HG03521 (cell line): ENCODE data around the gene MFSD2A.
"Not testable (repeated sequence)": the region's sequence is repeated elsewhere in the genome, so short reads cannot be mapped to it uniquely, and the experiment has no call there.

Experiments
- ATAC-seq: cut with Tn5 transposase; IDR thresholded peaks from one replicate; pipeline ENCODE4 v1.9.1; 2021; ENCODE audit warnings: mild to moderate bottlenecking, moderate library complexity; ENCODE audit not compliant: unreplicated experiment

Gene MFSD2A

GRCh38 chr1:39940253-39940652 lies 14.7 kb upstream of the MFSD2A start:
- no peak for ATAC-seq

GRCh38 chr1:39940980-39941871 lies 13.7 kb upstream of the MFSD2A start:
- no peak for ATAC-seq

- ATAC-seq: no peak
Measured at GRCh38 chr1:39943471-39944290, 11.3 kb upstream of the MFSD2A start.

GRCh38 chr1:39944410-39945112 lies 10.4 kb upstream of the MFSD2A start:
- no peak for ATAC-seq

DNA sequence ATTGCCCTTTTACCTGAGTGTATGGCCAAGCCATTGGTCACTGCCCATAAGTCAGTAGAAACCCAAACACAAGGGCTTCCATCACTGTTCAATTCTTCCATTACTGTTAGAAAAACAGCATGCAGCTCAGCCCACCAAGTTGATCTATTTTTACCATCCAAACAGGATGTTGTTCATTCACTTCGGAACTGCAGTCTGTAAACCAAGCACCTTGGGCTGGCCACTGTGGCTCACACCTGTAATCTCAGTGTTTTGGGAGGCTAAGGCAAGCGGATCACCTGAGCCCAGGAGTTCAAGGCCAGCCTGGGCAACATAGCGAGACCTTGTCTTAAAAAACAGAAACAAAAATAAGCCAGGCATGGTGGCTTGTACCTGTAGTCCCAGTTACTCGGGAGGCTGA lies 8.7 kb upstream of the MFSD2A start:
- no peak for ATAC-seq

GRCh38 chr1:39947260-39947659 lies 7.7 kb upstream of the MFSD2A start:
- no peak for ATAC-seq

DNA sequence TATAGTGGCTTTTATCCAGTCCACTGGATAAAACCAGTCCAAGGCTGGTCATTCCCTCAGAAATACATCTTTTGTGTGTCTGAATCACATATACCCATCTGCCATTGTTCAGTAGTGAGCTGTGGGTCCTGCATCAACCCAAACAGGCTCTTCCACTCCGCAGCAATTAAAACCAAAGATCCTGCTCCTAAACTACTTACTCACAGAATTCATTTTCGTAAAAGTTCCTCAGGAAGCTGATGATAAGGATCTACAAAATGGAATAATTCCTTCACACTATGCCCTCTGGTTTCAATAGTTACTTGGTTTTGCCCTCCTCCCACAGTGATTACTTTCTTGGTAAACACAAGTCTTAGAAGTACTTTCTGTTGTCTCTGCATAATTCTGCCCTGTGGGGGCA lies 5.1 kb upstream of the MFSD2A start:
- ATAC-seq: no peak

GRCh38 chr1:39951926-39952325 lies 3.0 kb upstream of the MFSD2A start:
- no peak for ATAC-seq

DNA sequence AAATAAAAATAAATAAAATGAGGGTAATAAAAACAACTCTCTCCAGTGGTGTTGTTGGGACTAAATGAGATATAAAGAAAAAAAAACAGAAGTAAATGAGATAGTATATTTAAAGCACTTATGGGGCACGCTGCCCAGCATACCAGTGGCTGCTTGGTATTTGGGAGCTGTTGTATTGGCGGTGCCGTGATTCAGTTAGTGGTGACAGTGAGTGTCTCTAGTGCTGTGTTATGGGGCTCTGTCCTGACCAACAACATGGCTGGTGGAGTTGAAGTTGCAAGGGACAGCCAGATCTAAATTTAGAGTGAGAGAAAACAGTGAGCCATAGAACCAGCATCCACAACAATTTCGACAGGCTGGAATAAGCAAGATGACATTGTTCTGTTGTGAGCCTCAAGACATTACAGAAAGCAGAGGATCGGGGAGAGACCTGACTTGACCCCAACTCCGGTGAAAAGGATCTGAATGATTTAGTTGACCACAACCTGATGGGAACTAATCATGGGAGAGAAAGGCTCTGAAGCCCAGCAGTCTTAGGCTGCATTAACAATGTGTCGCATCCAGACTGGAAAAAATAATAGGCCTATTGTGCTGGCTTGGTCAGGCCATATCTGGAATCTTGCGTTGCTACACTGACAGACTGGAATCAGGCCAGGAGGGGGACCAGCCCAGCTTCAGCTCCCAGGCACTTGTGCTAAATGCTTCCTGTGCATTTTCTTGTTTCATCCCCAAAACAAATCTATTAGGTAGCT lies 2.4 kb upstream of the MFSD2A start:
- ATAC-seq: no peak

DNA sequence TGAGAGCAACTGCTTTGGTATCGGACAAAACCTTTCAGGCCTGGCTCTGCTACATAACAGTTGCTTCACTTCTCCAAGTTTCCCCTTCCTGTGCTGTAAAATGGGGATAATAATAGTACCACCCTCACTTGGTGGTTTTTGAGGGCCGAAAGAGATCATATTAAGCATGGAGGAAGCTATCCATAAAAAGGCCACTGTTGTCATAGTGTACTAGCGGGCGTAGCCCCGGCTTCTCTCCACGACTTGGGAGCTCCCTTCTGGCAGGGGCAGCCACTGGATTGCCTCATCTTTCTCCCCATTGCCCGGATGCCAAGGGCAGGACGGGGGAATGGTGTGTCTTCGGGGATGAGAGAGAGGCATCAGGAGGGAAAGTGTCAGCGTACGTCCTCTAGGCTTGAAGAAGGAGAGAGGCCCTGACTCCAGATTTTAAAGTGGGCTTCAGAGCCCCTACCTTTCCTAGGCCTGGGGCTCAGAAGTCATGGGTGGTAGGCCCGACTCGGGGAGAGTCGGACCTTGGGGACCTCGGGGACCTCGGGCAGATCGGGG lies 548 bp upstream of the MFSD2A start:
- no peak for ATAC-seq

- ATAC-seq: peak; percentile 15
Measured at GRCh38 chr1:39955547-39956539, 898 bp downstream of the MFSD2A start.

DNA sequence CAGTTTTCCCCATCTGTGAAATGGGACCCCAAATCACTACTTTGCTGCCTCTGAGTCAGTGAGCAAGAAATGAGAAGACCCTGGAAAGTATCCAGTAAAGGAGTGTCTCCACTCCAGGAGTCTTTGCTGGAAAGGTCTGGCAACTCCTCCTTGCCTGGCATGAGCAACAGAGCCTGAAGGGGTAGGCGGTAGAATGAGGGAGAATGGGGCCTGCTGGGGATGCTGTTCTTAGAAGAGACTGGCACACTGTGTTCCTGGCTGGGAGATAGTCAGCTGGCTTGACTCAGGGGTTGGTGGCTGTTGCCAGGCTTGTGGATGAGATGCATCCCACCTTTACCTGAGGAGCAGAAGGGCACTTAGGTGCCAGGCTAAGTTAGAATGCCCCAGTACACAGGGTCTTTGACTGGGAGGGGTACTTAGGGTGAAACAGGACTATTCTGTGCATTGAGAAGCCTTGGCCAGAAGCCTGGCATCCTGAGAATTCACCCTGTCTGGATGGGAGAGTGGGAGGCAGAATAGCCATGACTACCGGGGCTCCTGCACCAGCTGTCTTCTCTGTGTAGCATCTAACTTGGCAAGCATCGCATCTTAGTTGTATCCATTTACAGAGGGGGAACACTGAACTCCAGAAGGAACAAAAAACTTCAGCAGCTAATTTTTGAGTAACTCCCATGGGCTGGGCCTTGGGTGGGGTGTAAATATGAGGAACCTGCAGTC lies 2.5 kb downstream of the MFSD2A start:
- ATAC-seq: no peak

DNA sequence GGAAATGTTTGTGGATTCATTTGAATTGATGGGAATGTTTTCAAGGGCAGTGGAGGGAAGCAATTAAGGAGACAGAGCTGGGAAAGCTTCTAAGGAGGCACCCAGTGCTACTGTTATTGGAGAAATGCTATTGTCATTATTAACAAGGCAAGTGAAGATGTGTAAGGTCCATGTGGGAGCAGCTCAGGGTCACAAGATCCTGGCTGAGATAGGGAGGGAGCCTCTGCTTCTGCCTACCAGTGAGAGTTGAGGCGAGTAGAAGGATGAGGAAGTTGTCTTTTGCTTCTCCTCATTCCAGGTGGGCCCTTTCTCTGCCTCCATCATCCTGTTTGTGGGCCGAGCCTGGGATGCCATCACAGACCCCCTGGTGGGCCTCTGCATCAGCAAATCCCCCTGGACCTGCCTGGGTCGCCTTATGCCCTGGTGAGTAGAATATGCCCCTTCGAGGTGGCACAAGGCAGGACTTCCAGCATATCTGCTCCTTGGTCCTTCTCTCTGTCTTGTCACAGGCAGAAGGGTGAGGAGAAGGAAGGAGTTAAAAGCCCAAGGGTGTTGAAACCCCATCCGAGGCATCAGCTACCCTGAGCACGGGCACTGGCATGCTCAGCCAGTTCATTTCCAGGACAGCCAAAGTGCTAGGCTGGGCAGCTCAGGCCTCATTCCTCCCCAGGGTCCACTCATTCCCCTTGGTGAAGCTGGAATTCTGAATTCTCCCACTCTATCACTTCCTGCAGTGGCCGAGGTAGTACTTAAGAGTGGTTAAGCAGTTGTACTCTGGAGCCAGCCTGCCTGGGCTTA lies 3.7 kb downstream of the MFSD2A start:
- no peak for ATAC-seq

GRCh38 chr1:39959651-39960333 lies 4.8 kb downstream of the MFSD2A start:
- ATAC-seq: no peak

DNA sequence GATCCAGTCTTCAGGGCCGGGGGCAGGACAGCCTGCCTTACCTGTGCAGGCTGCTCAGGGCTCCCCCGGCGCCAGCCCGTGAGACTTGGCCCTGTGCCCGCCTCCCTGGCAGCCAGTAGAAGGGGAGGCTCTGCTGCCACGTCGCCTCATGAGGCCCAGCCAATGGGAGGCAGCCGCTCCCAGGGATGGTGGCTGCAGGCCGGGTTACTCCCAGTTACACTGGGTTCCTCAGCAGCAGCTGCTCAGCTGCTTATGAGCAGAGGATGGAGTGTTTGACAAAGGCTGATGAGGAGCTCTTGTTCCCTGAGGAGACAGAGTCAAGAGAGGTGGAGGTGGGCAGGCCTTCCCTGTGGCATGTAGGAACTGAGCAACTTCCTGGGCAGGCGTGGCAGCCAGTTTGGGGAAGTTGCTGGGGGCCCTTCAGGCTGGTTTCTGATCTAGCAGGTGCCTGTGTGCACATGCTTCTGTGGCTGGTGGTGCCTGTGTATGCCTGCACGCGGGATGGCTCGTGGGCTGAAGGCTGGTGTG lies 5.5 kb downstream of the MFSD2A start:
- ATAC-seq: no peak

DNA sequence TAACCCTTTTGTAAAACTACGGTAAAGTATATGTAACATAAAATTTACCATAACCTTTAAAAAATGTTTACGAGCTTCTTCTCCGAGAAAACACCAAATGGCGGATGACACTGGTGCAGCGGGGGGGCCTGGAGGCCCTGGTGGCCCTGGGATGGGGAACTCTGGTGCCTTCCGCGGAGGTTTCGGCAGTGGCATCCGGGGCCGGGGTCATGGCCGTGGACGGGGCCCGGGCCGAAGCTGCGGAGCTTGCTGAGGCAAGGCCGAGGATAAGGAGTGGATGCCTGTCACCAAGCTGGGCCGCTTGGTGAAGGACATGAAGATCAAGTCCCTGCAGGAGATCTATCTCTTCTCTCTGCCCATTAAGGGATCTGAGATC lies 7.5 kb downstream of the MFSD2A start:
- ATAC-seq: no peak

- ATAC-seq: not testable (repeated sequence)
Measured at GRCh38 chr1:39962964-39963363, 8.0 kb downstream of the MFSD2A start.
